HG03575 (cell line): ENCODE measurements around the gene LENG8.
"Not testable (repeated sequence)": the region's sequence is repeated elsewhere in the genome, so short reads cannot be mapped to it uniquely, and the experiment has no call there.

ENCODE experiments used
- ATAC-seq: cut with Tn5 transposase; IDR thresholded peaks from one replicate; pipeline ENCODE4 v1.9.1; 2021; ENCODE audit not compliant: unreplicated experiment, insufficient number of reproducible peaks, low FRiP score; ENCODE audit errors: extremely low read depth

The LENG8 gene

GRCh38 chr19:54457773-54458647 is 9.0 kb downstream of the LENG8 start:
- ATAC-seq: no peak

- ATAC-seq: no peak
These were observed 9.8 kb downstream of the LENG8 start for GRCh38 chr19:54458648-54459281.

GRCh38 chr19:54459282-54460229 is 10.6 kb downstream of the LENG8 start:
- ATAC-seq: no peak

GRCh38 chr19:54460230-54461005 is 11.4 kb downstream of the LENG8 start:
- no peak for ATAC-seq

- ATAC-seq: no peak
These were observed 12.2 kb downstream of the LENG8 start for GRCh38 chr19:54461210-54461609.

GRCh38 chr19:54461613-54462012 is 12.6 kb downstream of the LENG8 start:
- no peak for ATAC-seq

- no peak for ATAC-seq
These were observed 13.2 kb downstream of the LENG8 start for GRCh38 chr19:54462047-54462654.

- ATAC-seq: no peak
These were observed 13.9 kb downstream of the LENG8 start for GRCh38 chr19:54462655-54463530.

- peak; percentile 15 for ATAC-seq
These were observed 14.6 kb downstream of the LENG8 start, which contains the start of gene LENG9 for GRCh38 chr19:54463531-54464043. Gene LENG9, minus strand, starts transcription at chr19:54463778. Its CDS starts 252 bp downstream, at chr19:54463526.

GRCh38 chr19:54464044-54464629 is 15.1 kb downstream of the LENG8 start:
- ATAC-seq: peak; percentile 27

GRCh38 chr19:54464630-54465425 is 15.8 kb downstream of the LENG8 start:
- peak; percentile 5 for ATAC-seq

GRCh38 chr19:54465426-54466109 is 16.6 kb downstream of the LENG8 start:
- no peak for ATAC-seq

GRCh38 chr19:54466110-54466480 is 17.1 kb downstream of the LENG8 start:
- ATAC-seq: not testable (repeated sequence)

GRCh38 chr19:54469496-54469934 is 20.5 kb downstream of the LENG8 start:
- ATAC-seq: no peak

- no peak for ATAC-seq
These were observed 21.4 kb downstream of the LENG8 start for GRCh38 chr19:54470276-54470887.
